Central memory CD8-positive, alpha-beta T cell (primary cell): Measurements from ENCODE around the gene RTP5.

Experiments used
- ATAC-seq: fragments of 150-1000 bp; cut with Tn5 transposase; replicated peaks from 2 replicates; pipeline ENCODE4 v1.10.0; 2022; ENCODE audit warnings: mild to moderate bottlenecking, moderate FRiP score, moderate number of reproducible peaks; ENCODE audit not compliant: poor library complexity, severe bottlenecking; ENCODE audit errors: extremely low read depth
- DNase-seq, 2 donors: peaks; one replicate each; pipeline ENCODE4 v3.0.0; 2021; ENCODE audit warnings: low spot score in 2 of 2
- H3K27ac Mint-ChIP-seq: one replicate; pipeline ENCODE4 v1.8.0; 2022; ENCODE audit warnings: low read depth, mild to moderate bottlenecking, moderate library complexity, mixed read lengths
- H3K27me3 Mint-ChIP-seq: one replicate; pipeline ENCODE4 v1.8.0; 2022; ENCODE audit warnings: mixed read lengths
- H3K36me3 Mint-ChIP-seq: one replicate; pipeline ENCODE4 v1.8.0; 2022; ENCODE audit warnings: mild to moderate bottlenecking, moderate library complexity, mixed read lengths; ENCODE audit not compliant: insufficient read depth
- H3K4me1 Mint-ChIP-seq: one replicate; pipeline ENCODE4 v1.8.0; 2022; ENCODE audit warnings: mixed read lengths
- H3K4me3 Mint-ChIP-seq: one replicate; pipeline ENCODE4 v1.8.0; 2022; ENCODE audit warnings: mild to moderate bottlenecking, moderate library complexity, mixed read lengths
- H3K9me3 Mint-ChIP-seq: one replicate; pipeline ENCODE4 v1.8.0; 2022; ENCODE audit warnings: mixed read lengths

Gene RTP5

GRCh38 chr2:241865416-241865956, 4.0 kb upstream of the RTP5 start:
- Mint-ChIP-seq H3K9me3 (peaks cover 6% of the 10 kb centered on the region), H3K4me1 (peaks cover 53% of the 10 kb centered on the region), H3K27me3 (no peaks in the 10 kb centered on the region), H3K27ac (peak overlapping the region; percentile 89), H3K4me3 (peak overlapping the region; percentile 68), H3K36me3 (peaks cover 26% of the 10 kb centered on the region)
- DNase-seq = no peak
- ATAC-seq = no peak

- no peak for ATAC-seq
- no peak for DNase-seq
- Mint-ChIP-seq H3K27ac (peak overlapping the region; percentile 89), H3K4me3 (peak overlapping the region; percentile 68), H3K9me3 (peaks cover 6% of the 10 kb centered on the region), H3K4me1 (peaks cover 54% of the 10 kb centered on the region), H3K27me3 (no peaks in the 10 kb centered on the region), H3K36me3 (peaks cover 27% of the 10 kb centered on the region)
These were observed 3.4 kb upstream of the RTP5 start for GRCh38 chr2:241865957-241866789.

- DNase-seq (no peak), ATAC-seq (no peak)
- Mint-ChIP-seq H3K4me1 (peaks cover 51% of the 10 kb centered on the region), H3K4me3 (peak overlapping the region; percentile 63), H3K27ac (peak overlapping the region; percentile 88), H3K36me3 (peaks cover 26% of the 10 kb centered on the region), H3K27me3 (no peaks in the 10 kb centered on the region), H3K9me3 (peaks cover 6% of the 10 kb centered on the region)
These were observed 2.5 kb upstream of the RTP5 start for GRCh38 chr2:241866790-241867645.

GRCh38 chr2:241867776-241868420, 1.6 kb upstream of the RTP5 start:
- H3K27ac Mint-ChIP-seq = peak overlapping the region; percentile 88
- H3K4me1 Mint-ChIP-seq = peaks cover 56% of the 10 kb centered on the region
- peak overlapping the region; percentile 63 for H3K4me3 Mint-ChIP-seq
- H3K27me3 Mint-ChIP-seq = no peaks in the 10 kb centered on the region
- DNase-seq (peak; percentile 58 to 79), ATAC-seq (peak; percentile 71)
- peaks cover 28% of the 10 kb centered on the region for H3K36me3 Mint-ChIP-seq
- peaks cover 6% of the 10 kb centered on the region for H3K9me3 Mint-ChIP-seq

- H3K36me3 Mint-ChIP-seq = peaks cover 26% of the 10 kb centered on the region
- no peaks in the 10 kb centered on the region for H3K27me3 Mint-ChIP-seq
- peak overlapping the region; percentile 63 for H3K4me3 Mint-ChIP-seq
- H3K9me3 Mint-ChIP-seq = peaks cover 6% of the 10 kb centered on the region
- H3K27ac Mint-ChIP-seq = peak overlapping the region; percentile 88
- DNase-seq (peak in 1 of 2 donors; percentile 49), ATAC-seq (peak; percentile 64)
- H3K4me1 Mint-ChIP-seq = peaks cover 53% of the 10 kb centered on the region
These were observed 858 bp upstream of the RTP5 start for GRCh38 chr2:241868661-241869081.

- H3K4me3 Mint-ChIP-seq = peak overlapping the region; percentile 85
- H3K27me3 Mint-ChIP-seq = no peaks in the 10 kb centered on the region
- no peak for ATAC-seq
- H3K36me3 Mint-ChIP-seq = peaks cover 16% of the 10 kb centered on the region
- peaks cover 45% of the 10 kb centered on the region for H3K4me1 Mint-ChIP-seq
- DNase-seq = no peak
- no peaks in the 10 kb centered on the region for H3K9me3 Mint-ChIP-seq
- H3K27ac Mint-ChIP-seq = no peak overlapping the region
These were observed 582 bp downstream of the RTP5 start for GRCh38 chr2:241870081-241870541.

GRCh38 chr2:241870611-241871537, 1.3 kb downstream of the RTP5 start:
- Mint-ChIP-seq H3K27ac (peak overlapping the region; percentile 93), H3K36me3 (peaks cover 13% of the 10 kb centered on the region), H3K9me3 (no peaks in the 10 kb centered on the region), H3K27me3 (no peaks in the 10 kb centered on the region), H3K4me1 (peaks cover 45% of the 10 kb centered on the region), H3K4me3 (peak overlapping the region; percentile 85)
- ATAC-seq = peak; percentile 44
- peak; percentile 47 to 77 for DNase-seq

- ATAC-seq = no peak
- no peaks in the 10 kb centered on the region for H3K9me3 Mint-ChIP-seq
- H3K4me3 Mint-ChIP-seq = peak overlapping the region; percentile 85
- H3K27me3 Mint-ChIP-seq = no peaks in the 10 kb centered on the region
- peaks cover 42% of the 10 kb centered on the region for H3K4me1 Mint-ChIP-seq
- peaks cover 12% of the 10 kb centered on the region for H3K36me3 Mint-ChIP-seq
- DNase-seq = no peak
- H3K27ac Mint-ChIP-seq = peak overlapping the region; percentile 93
These were observed 2.2 kb downstream of the RTP5 start for GRCh38 chr2:241871538-241872312.

GRCh38 chr2:241872313-241872642, 2.7 kb downstream of the RTP5 start:
- Mint-ChIP-seq H3K4me3 (peak overlapping the region; percentile 85), H3K27ac (no peak overlapping the region), H3K4me1 (peaks cover 42% of the 10 kb centered on the region), H3K27me3 (no peaks in the 10 kb centered on the region), H3K36me3 (peaks cover 12% of the 10 kb centered on the region), H3K9me3 (no peaks in the 10 kb centered on the region)
- DNase-seq (no peak), ATAC-seq (no peak)

GRCh38 chr2:241873081-241873802, 3.7 kb downstream of the RTP5 start:
- no peaks in the 10 kb centered on the region for H3K9me3 Mint-ChIP-seq
- no peak for ATAC-seq
- DNase-seq = no peak
- no peak overlapping the region for H3K27ac Mint-ChIP-seq
- H3K36me3 Mint-ChIP-seq = peaks cover 8% of the 10 kb centered on the region
- no peaks in the 10 kb centered on the region for H3K27me3 Mint-ChIP-seq
- H3K4me1 Mint-ChIP-seq = peaks cover 38% of the 10 kb centered on the region
- H3K4me3 Mint-ChIP-seq = peak overlapping the region; percentile 59
